ENCODE data around the gene PPP2R5E. TPM values are rescaled to one million over a fixed set of nuclear protein-coding genes. Genes with fewer than 3 reads are reported as not detected.

PPP2R5E gene
- total RNA-seq, 2 experiments from 2014 or later: 12.5 to 47.8 TPM

GRCh38 chr14:63460680-63461369, 82.4 kb downstream of the PPP2R5E start:
- H3K27ac ChIP-seq (ENCODE audit: low read depth, low read length, poor library complexity, severe bottlenecking): no peak overlapping the region
- CTCF ChIA-PET (ENCODE audit: unreplicated experiment): no interaction called here
- intact Hi-C loops (cut with micrococcal nuclease; ENCODE audit: unreplicated experiment): no loop called here
- POLR2A ChIA-PET: interaction anchor here (0.9 kb wide), 1 partner anchor 10 kb away, joined by 3 read pairs; no protein-coding TSS in a partner anchor
- no peak for DNase-seq (ENCODE audit: low spot score)
- peaks cover 8% of the 10 kb centered on the region; the same call in 1 of the 2 replicates for H3K79me2 ChIP-seq (ENCODE audit: insufficient read depth, low read depth, low read length)
- H3K4me2 ChIP-seq (ENCODE audit: low read length): no peak overlapping the region
- H3K9me3 ChIP-seq (ENCODE audit: low read length): no peaks in the 10 kb centered on the region
- no peaks in the 10 kb centered on the region for H3K36me3 ChIP-seq (ENCODE audit: insufficient read depth, low read length)
- H4K20me1 ChIP-seq (ENCODE audit: insufficient read depth, low read length): peaks cover 13% of the 10 kb centered on the region; the same call in 1 of the 2 replicates
- H3K4me3 ChIP-seq (ENCODE audit: low read depth, low read length, poor library complexity, severe bottlenecking): no peak overlapping the region
- TF ChIP-seq CTCF (conservative IDR thresholded peaks at IDR 0.05; ENCODE audit: low read length) (no peak), EZH2phosphoT487 (IDR thresholded peaks at IDR 0.05; ENCODE audit: borderline replicate concordance, low read depth, low read length) (no peak)
- no peaks in the 10 kb centered on the region for H3K9me2 ChIP-seq (ENCODE audit: insufficient read depth, low read length)
- H3K4me1 ChIP-seq (ENCODE audit: insufficient read depth, low read length, poor library complexity, severe bottlenecking): no peaks in the 10 kb centered on the region
- BruUV-seq (replicated peaks): no TSS peak
- no peak overlapping the region for H2AFZ ChIP-seq (ENCODE audit: low read length)

DNA sequence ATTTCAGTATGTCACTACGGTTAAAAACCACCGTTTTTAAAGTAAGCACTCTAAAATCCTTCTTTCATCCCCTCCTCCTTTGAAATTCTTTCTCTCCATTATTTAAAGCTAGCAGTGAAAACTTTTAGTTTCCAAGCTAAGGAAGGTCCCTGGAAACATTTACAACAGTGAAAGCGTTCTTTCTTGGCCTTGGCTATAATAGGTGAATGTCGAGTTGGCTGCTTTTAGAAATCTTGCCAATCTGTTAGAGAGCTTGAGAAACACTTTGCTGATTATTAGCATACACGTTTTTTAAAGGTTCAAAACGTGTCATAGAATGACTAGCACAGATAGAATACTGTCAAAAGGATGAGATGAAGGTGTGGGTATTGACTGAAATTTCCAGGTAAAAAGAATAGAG, 83.4 kb downstream of the PPP2R5E start:
- TF ChIP-seq CTCF (conservative IDR thresholded peaks at IDR 0.05; ENCODE audit: low read length) (no peak), EZH2phosphoT487 (IDR thresholded peaks at IDR 0.05; ENCODE audit: borderline replicate concordance, low read depth, low read length) (no peak)
- H3K36me3 ChIP-seq (ENCODE audit: insufficient read depth, low read length): no peaks in the 10 kb centered on the region
- H3K9me2 ChIP-seq (ENCODE audit: insufficient read depth, low read length): no peaks in the 10 kb centered on the region
- H3K4me3 ChIP-seq (ENCODE audit: low read depth, low read length, poor library complexity, severe bottlenecking): no peak overlapping the region
- no peaks in the 10 kb centered on the region for H3K4me1 ChIP-seq (ENCODE audit: insufficient read depth, low read length, poor library complexity, severe bottlenecking)
- H3K4me2 ChIP-seq (ENCODE audit: low read length): no peak overlapping the region
- intact Hi-C loops (cut with micrococcal nuclease; ENCODE audit: unreplicated experiment): no loop called here
- H3K27ac ChIP-seq (ENCODE audit: low read depth, low read length, poor library complexity, severe bottlenecking): no peak overlapping the region
- no TSS peak for BruUV-seq (replicated peaks)
- peaks cover 13% of the 10 kb centered on the region; the same call in 1 of the 2 replicates for H4K20me1 ChIP-seq (ENCODE audit: insufficient read depth, low read length)
- no peak overlapping the region for H2AFZ ChIP-seq (ENCODE audit: low read length)
- H3K9me3 ChIP-seq (ENCODE audit: low read length): no peaks in the 10 kb centered on the region
- CTCF ChIA-PET (ENCODE audit: unreplicated experiment): no interaction called here
- POLR2A ChIA-PET: interaction anchor here (1.1 to 1.2 kb wide), 3 partner anchors 8 to 65 kb away, joined by 4 to 5 read pairs (median 4); no protein-coding TSS in a partner anchor
- DNase-seq (ENCODE audit: low spot score): no peak
- H3K79me2 ChIP-seq (ENCODE audit: insufficient read depth, low read depth, low read length): 0 out of 2 replicates have a peak, but pooled peaks cover 3% of the 10 kb centered on the region

DNA sequence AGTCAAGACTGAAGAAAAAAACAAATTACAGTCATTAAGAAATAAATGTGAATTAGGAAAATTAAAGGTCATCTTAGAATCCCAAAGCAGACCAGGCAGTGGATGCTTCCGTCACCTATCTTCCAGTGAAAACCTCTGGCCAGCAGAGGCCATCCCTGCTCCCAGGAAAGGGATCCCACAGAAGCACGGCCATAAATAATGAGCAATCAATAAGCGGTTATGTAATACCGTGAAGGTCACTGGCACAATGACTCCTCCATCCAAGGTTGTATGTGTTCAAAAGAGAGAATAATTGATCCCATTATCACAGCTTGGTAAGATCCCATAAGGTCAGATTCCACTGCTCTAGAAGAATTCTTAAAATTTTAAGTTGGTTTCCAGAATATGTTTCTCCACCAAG, 85.7 kb downstream of the PPP2R5E start:
- Histone ChIP-seq H3K4me1 (ENCODE audit: insufficient read depth, low read length, poor library complexity, severe bottlenecking) (no peaks in the 10 kb centered on the region), H3K4me3 (ENCODE audit: low read depth, low read length, poor library complexity, severe bottlenecking) (no peak overlapping the region), H3K27ac (ENCODE audit: low read depth, low read length, poor library complexity, severe bottlenecking) (no peak overlapping the region), H3K79me2 (ENCODE audit: insufficient read depth, low read depth, low read length) (0 out of 2 replicates have a peak, but pooled peaks cover 3% of the 10 kb centered on the region), H2AFZ (ENCODE audit: low read length) (no peak overlapping the region), H3K9me3 (ENCODE audit: low read length) (no peaks in the 10 kb centered on the region), H3K9me2 (ENCODE audit: insufficient read depth, low read length) (no peaks in the 10 kb centered on the region), H3K4me2 (ENCODE audit: low read length) (no peak overlapping the region), H3K36me3 (ENCODE audit: insufficient read depth, low read length) (peaks cover 11% of the 10 kb centered on the region), H4K20me1 (ENCODE audit: insufficient read depth, low read length) (peaks cover 13% of the 10 kb centered on the region; the same call in 1 of the 2 replicates)
- CTCF ChIA-PET (ENCODE audit: unreplicated experiment): no interaction called here
- no peak for DNase-seq (ENCODE audit: low spot score)
- POLR2A ChIA-PET: interaction anchor here (0.5 to 1.4 kb wide), 3 partner anchors 9 to 352 kb away, joined by 3 to 4 read pairs (median 4); partner anchors contain the start of gene WDR89
- no peak for TF ChIP-seq CTCF (conservative IDR thresholded peaks at IDR 0.05; ENCODE audit: low read length)
- TF ChIP-seq EZH2phosphoT487 (IDR thresholded peaks at IDR 0.05; ENCODE audit: borderline replicate concordance, low read depth, low read length): no peak
- intact Hi-C loops (cut with micrococcal nuclease; ENCODE audit: unreplicated experiment): no loop called here
- no TSS peak for BruUV-seq (replicated peaks)

All from OCI-LY7 (cell line).